ACC112 (cell line): ENCODE measurements around the gene CALHM6.
A peak's percentile ranks its signal among the peaks of the same experiment; 100 is the strongest.

ENCODE experiments used
- H2AFZ ChIP-seq: fragments of 200-600 bp; sonication (generic); one replicate; pipeline ENCODE4 v1.6.0; 2017; ENCODE audit warnings: antibody characterized with exemption, low read length; ENCODE audit not compliant: unreplicated experiment
- H3K27ac ChIP-seq: fragments of 200-600 bp; sonication (generic); 2 replicates; pipeline ENCODE4 v1.5.1; 2014; ENCODE audit warnings: low read depth, mild to moderate bottlenecking, antibody characterized with exemption, low read length, moderate library complexity
- H3K27me3 ChIP-seq: fragments of 200-600 bp; sonication (generic); 2 replicates; pipeline ENCODE4 v1.6.1; 2014; ENCODE audit warnings: mild to moderate bottlenecking, antibody characterized with exemption, low read length, moderate library complexity, mixed read lengths; ENCODE audit not compliant: insufficient read depth
- H3K36me3 ChIP-seq: fragments of 200-600 bp; sonication (generic); 2 replicates; pipeline ENCODE4 v1.6.1; 2016; ENCODE audit warnings: mild to moderate bottlenecking, antibody characterized with exemption, low read length, moderate library complexity, mixed read lengths; ENCODE audit not compliant: insufficient read depth
- H3K4me1 ChIP-seq: fragments of 200-600 bp; sonication (generic); one replicate; pipeline ENCODE4 v1.6.1; 2016; ENCODE audit warnings: low read length, mixed read lengths; ENCODE audit not compliant: insufficient read depth, unreplicated experiment, control insufficient read depth
- H3K4me3 ChIP-seq: fragments of 200-600 bp; sonication (generic); 2 replicates; pipeline ENCODE4 v1.5.1; 2014; ENCODE audit warnings: mild to moderate bottlenecking, low read depth, low read length
- H3K79me2 ChIP-seq: fragments of 200-600 bp; sonication (generic); one replicate; pipeline ENCODE4 v1.6.0; 2016; ENCODE audit warnings: low read length; ENCODE audit not compliant: control insufficient read depth, unreplicated experiment, insufficient read depth

Gene CALHM6

GRCh38 chr6:116445102-116445501 lies 16.1 kb upstream of the CALHM6 start:
- Histone ChIP-seq H3K4me1 (peaks cover 39% of the 10 kb centered on the region), H3K79me2 (no peaks in the 10 kb centered on the region), H2AFZ (no peak overlapping the region), H3K4me3 (no peak overlapping the region), H3K36me3 (no peaks in the 10 kb centered on the region), H3K27me3 (no peaks in the 10 kb centered on the region), H3K27ac (no peak overlapping the region)

GRCh38 chr6:116446399-116446798 lies 14.8 kb upstream of the CALHM6 start:
- peak overlapping the region; percentile 56 for H3K4me3 ChIP-seq
- H3K27me3 ChIP-seq: no peaks in the 10 kb centered on the region
- H3K27ac ChIP-seq: peak overlapping the region; percentile 96
- peaks cover 39% of the 10 kb centered on the region for H3K4me1 ChIP-seq
- H2AFZ ChIP-seq: peak overlapping the region; percentile 47
- H3K79me2 ChIP-seq: no peaks in the 10 kb centered on the region
- H3K36me3 ChIP-seq: no peaks in the 10 kb centered on the region

- peaks cover 39% of the 10 kb centered on the region for H3K4me1 ChIP-seq
- H3K4me3 ChIP-seq: peak overlapping the region; percentile 56
- no peaks in the 10 kb centered on the region for H3K27me3 ChIP-seq
- no peaks in the 10 kb centered on the region for H3K79me2 ChIP-seq
- peak overlapping the region; percentile 96 for H3K27ac ChIP-seq
- H2AFZ ChIP-seq: no peak overlapping the region
- H3K36me3 ChIP-seq: no peaks in the 10 kb centered on the region
Measured at GRCh38 chr6:116447052-116447451, 14.1 kb upstream of the CALHM6 start.

- peak overlapping the region; percentile 96 for H3K27ac ChIP-seq
- peak overlapping the region; percentile 17 for H2AFZ ChIP-seq
- H3K79me2 ChIP-seq: no peaks in the 10 kb centered on the region
- peak overlapping the region; percentile 43 for H3K4me3 ChIP-seq
- no peaks in the 10 kb centered on the region for H3K36me3 ChIP-seq
- H3K27me3 ChIP-seq: no peaks in the 10 kb centered on the region
- peaks cover 39% of the 10 kb centered on the region for H3K4me1 ChIP-seq
Measured at GRCh38 chr6:116447496-116448011, 13.6 kb upstream of the CALHM6 start.

DNA sequence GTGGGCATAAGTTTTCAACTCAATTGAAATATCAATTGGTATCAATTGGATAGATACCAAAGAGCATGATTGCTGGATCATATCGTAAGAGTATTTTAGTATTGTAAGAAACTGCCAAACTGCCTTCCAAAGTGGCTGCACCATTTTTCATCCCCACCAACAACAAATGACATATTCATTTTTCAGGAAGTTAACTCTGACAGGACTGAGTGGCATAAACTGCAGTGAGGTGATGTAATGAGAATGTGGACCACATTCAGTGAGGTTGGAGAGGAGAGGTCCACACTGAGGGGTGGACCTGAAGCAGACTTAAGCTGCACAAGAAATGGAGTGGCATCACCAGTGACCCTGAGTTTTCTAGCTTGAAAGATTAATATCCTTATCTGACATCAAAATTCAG lies 11.6 kb upstream of the CALHM6 start:
- H3K27ac ChIP-seq: no peak overlapping the region
- no peaks in the 10 kb centered on the region for H3K27me3 ChIP-seq
- no peak overlapping the region for H2AFZ ChIP-seq
- H3K4me3 ChIP-seq: no peak overlapping the region
- no peaks in the 10 kb centered on the region for H3K36me3 ChIP-seq
- peaks cover 28% of the 10 kb centered on the region for H3K4me1 ChIP-seq
- H3K79me2 ChIP-seq: no peaks in the 10 kb centered on the region

GRCh38 chr6:116450185-116450710 lies 10.9 kb upstream of the CALHM6 start:
- Histone ChIP-seq H3K79me2 (no peaks in the 10 kb centered on the region), H3K27ac (no peak overlapping the region), H2AFZ (no peak overlapping the region), H3K4me3 (no peak overlapping the region), H3K27me3 (no peaks in the 10 kb centered on the region), H3K4me1 (peaks cover 28% of the 10 kb centered on the region), H3K36me3 (no peaks in the 10 kb centered on the region)

GRCh38 chr6:116450769-116451740 lies 10.1 kb upstream of the CALHM6 start:
- no peaks in the 10 kb centered on the region for H3K79me2 ChIP-seq
- H3K4me3 ChIP-seq: no peak overlapping the region
- H2AFZ ChIP-seq: no peak overlapping the region
- no peak overlapping the region for H3K27ac ChIP-seq
- no peaks in the 10 kb centered on the region for H3K36me3 ChIP-seq
- no peaks in the 10 kb centered on the region for H3K27me3 ChIP-seq
- peaks cover 24% of the 10 kb centered on the region for H3K4me1 ChIP-seq

GRCh38 chr6:116451916-116452315 lies 9.3 kb upstream of the CALHM6 start:
- Histone ChIP-seq H2AFZ (no peak overlapping the region), H3K4me3 (no peak overlapping the region), H3K36me3 (no peaks in the 10 kb centered on the region), H3K79me2 (no peaks in the 10 kb centered on the region), H3K4me1 (peaks cover 15% of the 10 kb centered on the region), H3K27ac (no peak overlapping the region), H3K27me3 (no peaks in the 10 kb centered on the region)

DNA sequence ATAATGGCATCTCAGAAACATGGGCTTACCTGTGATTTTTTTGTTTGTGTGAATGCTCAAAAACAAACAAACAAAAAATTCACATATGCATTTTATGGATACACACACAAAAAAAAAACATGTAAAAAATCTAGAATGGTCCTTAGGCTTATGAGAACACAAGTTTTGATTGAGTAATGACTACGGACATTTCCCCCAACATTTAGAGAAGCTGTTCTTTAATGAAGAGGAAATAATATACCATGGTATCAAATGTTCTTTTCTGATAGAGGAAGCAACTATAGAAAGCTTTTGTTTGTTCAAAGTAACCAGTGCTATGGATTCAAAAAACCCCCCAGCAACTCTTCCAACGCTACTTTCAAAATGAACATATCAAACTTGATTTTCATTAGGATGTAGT lies 8.6 kb upstream of the CALHM6 start:
- H3K79me2 ChIP-seq: no peaks in the 10 kb centered on the region
- no peak overlapping the region for H3K4me3 ChIP-seq
- H3K27ac ChIP-seq: no peak overlapping the region
- H3K27me3 ChIP-seq: no peaks in the 10 kb centered on the region
- H2AFZ ChIP-seq: no peak overlapping the region
- H3K4me1 ChIP-seq: peaks cover 13% of the 10 kb centered on the region
- no peaks in the 10 kb centered on the region for H3K36me3 ChIP-seq

GRCh38 chr6:116456106-116456505 lies 5.1 kb upstream of the CALHM6 start:
- Histone ChIP-seq H3K27ac (no peak overlapping the region), H3K36me3 (no peaks in the 10 kb centered on the region), H3K4me1 (peaks cover under 1% of the 10 kb centered on the region), H3K27me3 (no peaks in the 10 kb centered on the region), H3K79me2 (no peaks in the 10 kb centered on the region), H2AFZ (no peak overlapping the region), H3K4me3 (no peak overlapping the region)

DNA sequence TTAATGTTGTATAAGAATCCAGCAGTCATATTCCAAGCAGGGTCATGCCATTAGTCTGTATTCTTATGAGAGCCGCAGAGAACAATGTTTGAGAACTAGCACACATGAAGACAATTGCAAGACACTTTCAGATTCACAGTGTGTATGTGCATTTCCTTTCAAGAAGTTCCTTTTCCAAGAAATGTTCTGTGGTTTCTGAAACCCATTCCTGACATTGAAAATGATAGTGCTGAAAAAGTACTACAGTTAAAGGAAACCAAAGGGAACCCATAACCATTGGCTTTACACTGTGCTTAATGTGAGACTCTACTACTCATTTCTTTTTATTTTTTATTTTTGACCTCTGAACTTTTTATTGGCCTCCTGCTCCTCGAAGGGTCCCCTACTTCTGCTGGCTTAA lies 4.2 kb upstream of the CALHM6 start:
- Histone ChIP-seq H3K4me3 (no peak overlapping the region), H2AFZ (no peak overlapping the region), H3K27me3 (no peaks in the 10 kb centered on the region), H3K27ac (no peak overlapping the region), H3K4me1 (peaks cover 4% of the 10 kb centered on the region), H3K36me3 (no peaks in the 10 kb centered on the region), H3K79me2 (no peaks in the 10 kb centered on the region)
